ENCODE results near the gene BRINP3. TPM values are rescaled to one million over a fixed set of nuclear protein-coding genes. Genes with fewer than 3 reads are reported as not detected.

The BRINP3 gene
- total and polyA plus RNA-seq, 9 of the 15 experiments (the other 6 are each of a cell fraction or from before 2014, with no cell fraction given): 0.09 to 0.75 (median 0.19) TPM; not detected in 1

DNA sequence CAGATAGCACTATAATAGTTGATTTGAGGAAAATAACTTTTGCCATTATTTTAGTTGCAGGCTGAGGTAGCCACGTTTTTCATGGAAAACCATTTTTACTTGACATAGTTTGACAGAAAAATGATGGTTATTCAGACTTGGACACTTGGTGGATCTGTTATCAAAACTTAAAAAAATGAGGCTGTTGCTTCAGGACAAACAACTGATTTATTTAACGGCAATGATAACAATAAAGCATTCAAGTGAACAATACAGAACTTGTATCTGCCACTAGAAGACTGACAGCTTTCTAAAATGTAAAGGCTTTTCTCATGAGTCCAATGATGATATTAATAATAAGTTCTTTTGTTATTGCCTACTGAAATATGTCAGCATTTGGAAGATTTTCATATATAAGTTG is 322.9 kb downstream of the BRINP3 start (continued):
- TF ChIP-seq SMARCE1 (IDR thresholded peaks at IDR 0.05) (no peak), NR1H2 (CRISPR knock-in tag; IDR thresholded peaks at IDR 0.05) (no peak)
- TF ChIP-seq, protein P1, sequence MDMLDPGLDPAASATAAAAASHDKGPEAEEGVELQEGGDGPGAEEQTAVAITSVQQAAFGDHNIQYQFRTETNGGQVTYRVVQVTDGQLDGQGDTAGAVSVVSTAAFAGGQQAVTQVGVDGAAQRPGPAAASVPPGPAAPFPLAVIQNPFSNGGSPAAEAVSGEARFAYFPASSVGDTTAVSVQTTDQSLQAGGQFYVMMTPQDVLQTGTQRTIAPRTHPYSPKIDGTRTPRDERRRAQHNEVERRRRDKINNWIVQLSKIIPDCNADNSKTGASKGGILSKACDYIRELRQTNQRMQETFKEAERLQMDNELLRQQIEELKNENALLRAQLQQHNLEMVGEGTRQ (CRISPR knock-in tag; IDR thresholded peaks at IDR 0.05): no peak
- TF ChIP-seq, protein P2, sequence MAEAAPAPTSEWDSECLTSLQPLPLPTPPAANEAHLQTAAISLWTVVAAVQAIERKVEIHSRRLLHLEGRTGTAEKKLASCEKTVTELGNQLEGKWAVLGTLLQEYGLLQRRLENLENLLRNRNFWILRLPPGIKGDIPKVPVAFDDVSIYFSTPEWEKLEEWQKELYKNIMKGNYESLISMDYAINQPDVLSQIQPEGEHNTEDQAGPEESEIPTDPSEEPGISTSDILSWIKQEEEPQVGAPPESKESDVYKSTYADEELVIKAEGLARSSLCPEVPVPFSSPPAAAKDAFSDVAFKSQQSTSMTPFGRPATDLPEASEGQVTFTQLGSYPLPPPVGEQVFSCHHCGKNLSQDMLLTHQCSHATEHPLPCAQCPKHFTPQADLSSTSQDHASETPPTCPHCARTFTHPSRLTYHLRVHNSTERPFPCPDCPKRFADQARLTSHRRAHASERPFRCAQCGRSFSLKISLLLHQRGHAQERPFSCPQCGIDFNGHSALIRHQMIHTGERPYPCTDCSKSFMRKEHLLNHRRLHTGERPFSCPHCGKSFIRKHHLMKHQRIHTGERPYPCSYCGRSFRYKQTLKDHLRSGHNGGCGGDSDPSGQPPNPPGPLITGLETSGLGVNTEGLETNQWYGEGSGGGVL (CRISPR knock-in tag; IDR thresholded peaks at IDR 0.05): no peak
- TF ChIP-seq, protein P3, sequence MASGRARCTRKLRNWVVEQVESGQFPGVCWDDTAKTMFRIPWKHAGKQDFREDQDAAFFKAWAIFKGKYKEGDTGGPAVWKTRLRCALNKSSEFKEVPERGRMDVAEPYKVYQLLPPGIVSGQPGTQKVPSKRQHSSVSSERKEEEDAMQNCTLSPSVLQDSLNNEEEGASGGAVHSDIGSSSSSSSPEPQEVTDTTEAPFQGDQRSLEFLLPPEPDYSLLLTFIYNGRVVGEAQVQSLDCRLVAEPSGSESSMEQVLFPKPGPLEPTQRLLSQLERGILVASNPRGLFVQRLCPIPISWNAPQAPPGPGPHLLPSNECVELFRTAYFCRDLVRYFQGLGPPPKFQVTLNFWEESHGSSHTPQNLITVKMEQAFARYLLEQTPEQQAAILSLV (tag; IDR thresholded peaks at IDR 0.05): no peak

DNA sequence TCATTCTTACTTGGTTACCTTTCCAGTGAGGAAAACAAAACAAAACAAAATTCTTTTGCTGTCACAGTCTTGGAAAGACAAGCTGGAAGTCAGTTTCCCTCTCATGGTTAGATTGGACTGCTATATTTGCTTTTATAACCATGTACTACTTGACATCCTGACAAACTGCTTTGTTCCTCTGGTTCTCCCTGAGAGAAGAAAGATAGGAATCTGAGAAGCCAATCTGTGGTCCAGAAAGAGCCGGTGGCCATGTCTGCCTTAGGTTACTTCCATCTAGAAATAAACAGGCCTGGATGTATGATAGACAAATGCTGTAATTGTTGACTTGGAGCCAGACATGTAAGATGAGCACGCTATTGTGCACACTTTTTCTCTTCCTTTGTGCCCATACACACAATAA is 330.0 kb downstream of the BRINP3 start:
- ChIA-PET CTCF (ENCODE audit: low intra/inter-chr PET ratio) (no interaction called here), POLR2A (no interaction called here)
- DNase-seq (ENCODE audit: extremely low read depth in 1 of 4, low spot score in 3 of 4) (no peak), FAIRE-seq (no peak), ATAC-seq (no peak)
- in situ Hi-C loops (cut with MboI) (no loop called here), intact Hi-C loops (cut with micrococcal nuclease) (no loop called here)
- Histone ChIP-seq H3K4me2 (ENCODE audit: insufficient read depth, low read length) (no peak overlapping the region), H3K9ac (ENCODE audit: insufficient read depth in 1 of 2, low read depth in 2 of 2, low read length in 2 of 2) (no peak overlapping the region), H3K27ac (ENCODE audit: extremely low read depth, low read depth, low read length) (no peak overlapping the region), H3K4me1 (replicated peaks in 1 of 2; ENCODE audit: control insufficient read depth in 2 of 2, insufficient read depth in 2 of 2, low read length in 2 of 2) (no peaks in the 10 kb centered on the region), H3K9me1 (ENCODE audit: control insufficient read depth, insufficient read depth, low read length) (no peaks in the 10 kb centered on the region), H3K36me3 (ENCODE audit: control insufficient read depth, insufficient read depth, low read length) (no peaks in the 10 kb centered on the region), H2AFZ (ENCODE audit: low read depth, low read length) (no peak overlapping the region), H3K27me3 (ENCODE audit: control insufficient read depth in 2 of 2, insufficient read depth in 2 of 2, low read length in 2 of 2) (no peaks in the 10 kb centered on the region), H4K20me1 (replicated peaks; ENCODE audit: control insufficient read depth, insufficient read depth, low read length) (no peaks in the 10 kb centered on the region), H3K79me2 (ENCODE audit: control insufficient read depth, insufficient read depth, low read length) (no peaks in the 10 kb centered on the region), H3K4me3 (no peak overlapping the region), H3K9me3 (replicated peaks; ENCODE audit: control insufficient read depth, insufficient read depth, low read depth, low read length) (no peaks in the 10 kb centered on the region; the same call in 1 of the 2 replicates)
- WGBS (ENCODE audit: insufficient coverage, low coverage, missing lambda C conversion rate): 0% methylated on average over 2 of the region's 2 CpGs
- BruUV-seq (replicated peaks): no TSS peak
- TF ChIP-seq, protein P4, sequence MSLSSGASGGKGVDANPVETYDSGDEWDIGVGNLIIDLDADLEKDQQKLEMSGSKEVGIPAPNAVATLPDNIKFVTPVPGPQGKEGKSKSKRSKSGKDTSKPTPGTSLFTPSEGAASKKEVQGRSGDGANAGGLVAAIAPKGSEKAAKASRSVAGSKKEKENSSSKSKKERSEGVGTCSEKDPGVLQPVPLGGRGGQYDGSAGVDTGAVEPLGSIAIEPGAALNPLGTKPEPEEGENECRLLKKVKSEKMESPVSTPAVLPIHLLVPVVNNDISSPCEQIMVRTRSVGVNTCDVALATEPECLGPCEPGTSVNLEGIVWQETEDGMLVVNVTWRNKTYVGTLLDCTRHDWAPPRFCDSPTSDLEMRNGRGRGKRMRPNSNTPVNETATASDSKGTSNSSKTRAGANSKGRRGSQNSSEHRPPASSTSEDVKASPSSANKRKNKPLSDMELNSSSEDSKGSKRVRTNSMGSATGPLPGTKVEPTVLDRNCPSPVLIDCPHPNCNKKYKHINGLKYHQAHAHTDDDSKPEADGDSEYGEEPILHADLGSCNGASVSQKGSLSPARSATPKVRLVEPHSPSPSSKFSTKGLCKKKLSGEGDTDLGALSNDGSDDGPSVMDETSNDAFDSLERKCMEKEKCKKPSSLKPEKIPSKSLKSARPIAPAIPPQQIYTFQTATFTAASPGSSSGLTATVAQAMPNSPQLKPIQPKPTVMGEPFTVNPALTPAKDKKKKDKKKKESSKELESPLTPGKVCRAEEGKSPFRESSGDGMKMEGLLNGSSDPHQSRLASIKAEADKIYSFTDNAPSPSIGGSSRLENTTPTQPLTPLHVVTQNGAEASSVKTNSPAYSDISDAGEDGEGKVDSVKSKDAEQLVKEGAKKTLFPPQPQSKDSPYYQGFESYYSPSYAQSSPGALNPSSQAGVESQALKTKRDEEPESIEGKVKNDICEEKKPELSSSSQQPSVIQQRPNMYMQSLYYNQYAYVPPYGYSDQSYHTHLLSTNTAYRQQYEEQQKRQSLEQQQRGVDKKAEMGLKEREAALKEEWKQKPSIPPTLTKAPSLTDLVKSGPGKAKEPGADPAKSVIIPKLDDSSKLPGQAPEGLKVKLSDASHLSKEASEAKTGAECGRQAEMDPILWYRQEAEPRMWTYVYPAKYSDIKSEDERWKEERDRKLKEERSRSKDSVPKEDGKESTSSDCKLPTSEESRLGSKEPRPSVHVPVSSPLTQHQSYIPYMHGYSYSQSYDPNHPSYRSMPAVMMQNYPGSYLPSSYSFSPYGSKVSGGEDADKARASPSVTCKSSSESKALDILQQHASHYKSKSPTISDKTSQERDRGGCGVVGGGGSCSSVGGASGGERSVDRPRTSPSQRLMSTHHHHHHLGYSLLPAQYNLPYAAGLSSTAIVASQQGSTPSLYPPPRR (CRISPR knock-in tag; IDR thresholded peaks at IDR 0.05; ENCODE audit: borderline replicate concordance): no peak
- TF ChIP-seq IFI16 (CRISPR knock-in tag; IDR thresholded peaks at IDR 0.05) (no peak), HDAC3 (IDR thresholded peaks at IDR 0.05; ENCODE audit: borderline replicate concordance, partially characterized antibody) (no peak), ZNF707 (CRISPR knock-in tag; conservative IDR thresholded peaks at IDR 0.05) (no peak), TCF3 (CRISPR knock-in tag; IDR thresholded peaks at IDR 0.05) (no peak), ZNF133 (CRISPR knock-in tag; IDR thresholded peaks at IDR 0.05) (no peak), ZNF41 (CRISPR knock-in tag; conservative IDR thresholded peaks at IDR 0.05) (no peak), TAL1 (IDR thresholded peaks at IDR 0.05) (no peak), ZNF589 (CRISPR knock-in tag; IDR thresholded peaks at IDR 0.05; ENCODE audit: low read depth) (no peak)
